AG04450 (cell line): Measurements from ENCODE around the gene TSPOAP1. TPM values are rescaled to one million over a fixed set of nuclear protein-coding genes. Genes with fewer than 3 reads are reported as not detected.

Source experiments
- CTCF ChIA-PET: fragments of 300-600, 350-600 bp; formaldehyde crosslinking; extraction: SDS; loops from one replicate; lab custom pipeline; 2022; ENCODE audit warnings: antibody characterized with exemption, inconsistent platforms; lab: Charles Lee
- POLR2A ChIA-PET: fragments of 350-600 bp; formaldehyde crosslinking; extraction: SDS; loops from one replicate; lab custom pipeline; 2021; ENCODE audit warnings: antibody characterized with exemption, inconsistent platforms; lab: Yijun Ruan, JAX
- DNase-seq: peaks from one replicate; pipeline ENCODE4 v3.0.0-alpha.2; 2011; ENCODE audit warnings: low read depth, low spot score
- H3K27ac ChIP-seq: one replicate; pipeline ENCODE4 v1.5.1; 2012; ENCODE audit warnings: low read depth, low read length, control low read depth
- H3K27me3 ChIP-seq: one replicate; pipeline ENCODE4 v1.6.0; 2012; ENCODE audit warnings: low read length; ENCODE audit not compliant: control insufficient read depth, insufficient read depth
- H3K4me3 ChIP-seq: 2 replicates; pipeline ENCODE4 v1.5.1; 2011; ENCODE audit warnings: mild to moderate bottlenecking, low read depth, low read length, control low read depth
- H3K9me3 ChIP-seq: 2 replicates; pipeline ENCODE4 v1.5.1; 2012; ENCODE audit warnings: low read length; ENCODE audit not compliant: control insufficient read depth, insufficient read depth
- polyA plus RNA-seq: library from polyadenylated mRNA; depleted of rRNA; stranded (reverse); fragments of >200 nt; gene quantifications from 2 replicates; pipeline ENCODE4 v1.2.3, GENCODE V29; 2011
- TF ChIP-seq, protein P1 (sequence below): IDR thresholded peaks from 2 replicates; pipeline ENCODE4 v1.5.1; 2011; ENCODE audit warnings: low read depth, low read length, control low read depth, inconsistent platforms

The TSPOAP1 gene
- polyA plus RNA-seq, 1 experiment, result 1.7 TPM

DNA sequence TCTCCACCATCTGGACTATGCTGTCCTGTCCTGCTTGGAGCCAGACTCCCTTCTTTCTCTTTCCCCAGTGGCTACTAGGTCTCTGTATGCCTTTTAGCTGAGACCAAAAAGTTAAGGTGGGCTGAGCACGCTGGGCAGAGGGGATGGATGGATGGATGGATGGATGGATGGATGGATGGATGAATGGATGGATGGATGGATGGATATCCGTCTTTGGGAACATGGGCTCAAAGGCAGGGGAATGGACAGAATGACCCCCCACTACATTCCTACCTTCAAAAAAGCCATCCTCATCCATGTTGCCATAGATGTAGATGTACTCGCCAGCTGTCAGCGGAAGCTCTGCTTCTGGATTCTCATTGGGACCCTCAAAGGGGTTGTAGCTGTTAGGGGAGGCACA, 12.8 kb downstream of the TSPOAP1 start:
- Histone ChIP-seq H3K27ac (no peak overlapping the region), H3K4me3 (no peak overlapping the region), H3K27me3 (no peaks in the 10 kb centered on the region), H3K9me3 (no peaks in the 10 kb centered on the region)
- POLR2A ChIA-PET, result interaction anchor here (0.6 kb wide), 1 partner anchor 37 kb away, joined by 3 read pairs; no protein-coding TSS in a partner anchor
- CTCF ChIA-PET, result interaction anchor here (2.6 to 6.5 kb wide), 3 partner anchors 12 to 132 kb away, joined by 11 to 107 read pairs (median 68); partner anchors contain the start of gene RNF43
- TF ChIP-seq, protein P1, sequence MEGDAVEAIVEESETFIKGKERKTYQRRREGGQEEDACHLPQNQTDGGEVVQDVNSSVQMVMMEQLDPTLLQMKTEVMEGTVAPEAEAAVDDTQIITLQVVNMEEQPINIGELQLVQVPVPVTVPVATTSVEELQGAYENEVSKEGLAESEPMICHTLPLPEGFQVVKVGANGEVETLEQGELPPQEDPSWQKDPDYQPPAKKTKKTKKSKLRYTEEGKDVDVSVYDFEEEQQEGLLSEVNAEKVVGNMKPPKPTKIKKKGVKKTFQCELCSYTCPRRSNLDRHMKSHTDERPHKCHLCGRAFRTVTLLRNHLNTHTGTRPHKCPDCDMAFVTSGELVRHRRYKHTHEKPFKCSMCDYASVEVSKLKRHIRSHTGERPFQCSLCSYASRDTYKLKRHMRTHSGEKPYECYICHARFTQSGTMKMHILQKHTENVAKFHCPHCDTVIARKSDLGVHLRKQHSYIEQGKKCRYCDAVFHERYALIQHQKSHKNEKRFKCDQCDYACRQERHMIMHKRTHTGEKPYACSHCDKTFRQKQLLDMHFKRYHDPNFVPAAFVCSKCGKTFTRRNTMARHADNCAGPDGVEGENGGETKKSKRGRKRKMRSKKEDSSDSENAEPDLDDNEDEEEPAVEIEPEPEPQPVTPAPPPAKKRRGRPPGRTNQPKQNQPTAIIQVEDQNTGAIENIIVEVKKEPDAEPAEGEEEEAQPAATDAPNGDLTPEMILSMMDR, result no peak
- DNase-seq, result no peak

DNA sequence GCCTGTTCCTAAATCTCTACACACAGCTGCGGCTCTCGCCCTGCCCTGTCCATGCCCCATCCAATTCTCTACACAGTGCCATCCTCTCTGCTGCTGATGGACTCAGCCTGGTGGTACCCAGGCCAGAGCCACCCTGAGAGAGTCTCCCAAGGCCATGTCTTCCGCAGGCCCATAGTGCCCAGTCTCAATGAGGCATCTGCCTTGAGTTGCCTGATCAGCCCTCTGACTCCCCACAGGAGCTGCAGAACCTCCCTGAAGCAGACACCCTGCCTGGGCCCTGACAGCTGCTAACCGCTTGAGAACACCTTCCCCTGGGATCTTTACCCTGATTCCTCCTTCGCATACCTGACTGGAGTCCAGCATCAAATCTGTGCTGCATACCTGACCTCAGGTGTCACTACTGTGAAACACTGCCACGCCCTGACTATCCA, 13.3 kb downstream of the TSPOAP1 start:
- TF ChIP-seq, protein P1, result no peak
- ChIA-PET POLR2A (no interaction called here), CTCF (interaction anchor here (2.6 to 6.5 kb wide), 3 partner anchors 11 to 133 kb away, joined by 11 to 107 read pairs (median 68); partner anchors contain the start of gene RNF43)
- no peak overlapping the region for H3K27ac ChIP-seq
- no peak overlapping the region for H3K4me3 ChIP-seq
- H3K27me3 ChIP-seq, result no peaks in the 10 kb centered on the region
- no peaks in the 10 kb centered on the region for H3K9me3 ChIP-seq
- DNase-seq, result no peak

DNA sequence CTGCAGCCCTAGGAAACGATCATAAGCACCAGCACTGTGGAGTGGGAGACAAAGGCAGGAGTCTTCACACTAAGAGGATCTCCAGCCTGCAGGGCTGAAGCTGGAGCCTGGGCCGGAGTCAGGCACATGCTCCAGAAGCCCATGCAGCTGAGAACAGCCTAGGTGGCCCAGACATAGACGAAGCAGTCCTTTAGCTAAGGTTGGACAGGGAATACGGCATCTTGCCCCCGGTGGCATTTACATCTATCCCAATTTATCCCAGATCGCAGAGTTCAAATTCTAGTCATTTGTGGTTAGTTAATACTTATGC, 13.9 kb downstream of the TSPOAP1 start:
- DNase-seq, result no peak
- Histone ChIP-seq H3K27ac (no peak overlapping the region), H3K27me3 (no peaks in the 10 kb centered on the region), H3K9me3 (no peaks in the 10 kb centered on the region), H3K4me3 (no peak overlapping the region)
- TF ChIP-seq, protein P1, result no peak
- ChIA-PET POLR2A (interaction anchor here (1.1 kb wide), 1 partner anchor 37 kb away, joined by 5 read pairs; the partner anchor contains the start of gene SUPT4H1), CTCF (interaction anchor here (2.6 to 6.5 kb wide), 3 partner anchors 10 to 133 kb away, joined by 11 to 107 read pairs (median 68); partner anchors contain the start of gene RNF43)

DNA sequence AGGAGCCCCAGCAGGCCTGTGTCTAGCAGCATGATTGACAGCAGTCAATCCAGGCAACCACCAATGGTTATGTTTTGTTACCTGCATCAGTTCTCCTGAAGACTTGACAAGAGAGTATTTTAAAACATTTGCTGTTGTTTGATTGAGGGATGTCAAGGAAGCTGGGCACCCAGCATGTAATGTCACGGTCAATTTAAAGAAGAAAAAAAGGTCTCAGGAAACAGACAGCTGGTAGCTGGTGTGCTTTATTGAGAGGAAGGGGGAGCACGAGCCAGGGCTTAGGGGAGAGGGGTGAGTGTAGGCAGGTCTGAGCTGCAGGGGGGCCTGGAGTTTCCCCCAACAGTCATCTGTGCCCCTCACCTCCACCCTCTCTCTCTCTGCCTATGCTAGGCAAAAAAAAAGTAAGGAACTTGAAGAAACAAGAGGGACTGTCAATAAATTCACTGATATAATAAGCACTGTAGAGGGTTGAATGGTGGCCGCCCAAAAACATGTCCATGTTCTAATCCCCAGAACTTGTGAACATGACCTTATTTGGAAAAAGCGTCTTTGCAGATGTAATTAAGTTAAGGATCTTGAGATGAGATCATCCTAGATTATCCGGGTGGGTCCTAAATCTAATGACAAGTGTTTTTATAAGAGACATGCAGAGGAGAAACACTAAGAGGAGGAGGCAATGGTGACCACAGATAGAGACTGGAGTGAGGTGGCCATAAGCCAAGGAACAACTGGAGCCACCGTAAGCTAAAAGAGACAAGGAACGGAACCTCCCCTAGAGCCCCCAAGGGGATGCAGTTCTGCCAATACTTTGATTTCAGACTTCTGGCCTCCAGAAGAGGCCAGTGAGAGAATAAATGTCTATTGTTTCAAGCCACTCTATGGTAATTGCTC, 14.5 kb downstream of the TSPOAP1 start:
- DNase-seq, result no peak
- ChIA-PET POLR2A (interaction anchor here (1.1 kb wide), 1 partner anchor 38 kb away, joined by 5 read pairs; the partner anchor contains the start of gene SUPT4H1), CTCF (interaction anchor here (2.6 to 6.5 kb wide), 3 partner anchors 10 to 134 kb away, joined by 11 to 107 read pairs (median 68); partner anchors contain the start of gene RNF43)
- TF ChIP-seq, protein P1, result no peak
- Histone ChIP-seq H3K4me3 (no peak overlapping the region), H3K9me3 (no peaks in the 10 kb centered on the region), H3K27me3 (no peaks in the 10 kb centered on the region), H3K27ac (no peak overlapping the region)
